ENCODE results near the gene ROBO2.

Gene ROBO2

DNA sequence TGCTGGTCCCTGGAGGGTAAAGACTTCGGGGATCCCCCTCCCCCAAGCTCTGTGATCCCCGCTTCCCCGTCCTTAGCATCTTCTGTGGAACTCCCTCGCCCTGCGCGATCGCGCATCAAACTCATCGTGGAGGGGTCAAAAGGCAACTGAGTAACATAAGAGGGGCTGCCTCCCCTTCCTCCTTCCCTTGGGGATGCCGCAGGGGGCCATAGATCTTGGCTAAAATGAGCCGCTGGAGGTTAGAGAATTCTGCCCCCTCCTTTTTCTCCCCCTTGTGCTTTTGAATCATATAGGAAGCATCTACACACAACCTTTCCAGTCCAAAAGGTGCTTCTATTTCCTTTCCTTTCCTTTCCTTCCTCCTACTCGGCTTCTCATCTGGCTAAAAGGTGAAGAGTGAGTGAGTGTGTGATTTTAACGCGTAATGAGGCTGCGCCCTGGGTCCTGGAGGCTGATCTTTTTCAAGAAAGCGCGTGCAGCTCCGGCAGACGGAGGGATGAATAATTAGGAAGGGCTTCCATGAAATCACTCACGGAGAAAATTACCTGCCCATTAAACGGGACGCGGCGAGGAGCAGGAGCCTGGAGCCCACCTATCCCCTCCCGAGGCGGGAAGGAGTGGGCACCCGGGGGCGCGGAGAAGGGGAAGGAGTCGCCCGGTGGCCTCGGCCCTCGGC is 831 bp upstream of the ROBO2 start:
- CTCF ChIA-PET: interaction anchor here (0.6 to 1.5 kb wide), 6 partner anchors 142 to 1607 kb away, joined by 3 to 16 read pairs (median 4); no protein-coding TSS in a partner anchor
- H3K4me1 ChIP-seq (ENCODE audit: control insufficient read depth, insufficient read depth, low read length): no peaks in the 10 kb centered on the region
- POLR2A ChIA-PET: no interaction called here
- peak overlapping the region; percentile 55 for H3K4me3 ChIP-seq (ENCODE audit: low read depth, low read length)
- H3K36me3 ChIP-seq (ENCODE audit: control insufficient read depth in 2 of 2, insufficient read depth in 1 of 2, low read length in 2 of 2): no peaks in the 10 kb centered on the region
- H3K27ac ChIP-seq (ENCODE audit: extremely low read depth, low read depth, low read length): peak overlapping the region; percentile 93
- H3K9me3 ChIP-seq (ENCODE audit: control insufficient read depth, insufficient read depth, low read depth, low read length): no peaks in the 10 kb centered on the region
- TF ChIP-seq, protein P1, sequence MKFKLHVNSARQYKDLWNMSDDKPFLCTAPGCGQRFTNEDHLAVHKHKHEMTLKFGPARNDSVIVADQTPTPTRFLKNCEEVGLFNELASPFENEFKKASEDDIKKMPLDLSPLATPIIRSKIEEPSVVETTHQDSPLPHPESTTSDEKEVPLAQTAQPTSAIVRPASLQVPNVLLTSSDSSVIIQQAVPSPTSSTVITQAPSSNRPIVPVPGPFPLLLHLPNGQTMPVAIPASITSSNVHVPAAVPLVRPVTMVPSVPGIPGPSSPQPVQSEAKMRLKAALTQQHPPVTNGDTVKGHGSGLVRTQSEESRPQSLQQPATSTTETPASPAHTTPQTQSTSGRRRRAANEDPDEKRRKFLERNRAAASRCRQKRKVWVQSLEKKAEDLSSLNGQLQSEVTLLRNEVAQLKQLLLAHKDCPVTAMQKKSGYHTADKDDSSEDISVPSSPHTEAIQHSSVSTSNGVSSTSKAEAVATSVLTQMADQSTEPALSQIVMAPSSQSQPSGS (tag by site-specific recombination; IDR thresholded peaks at IDR 0.05; ENCODE audit: low read depth): no peak
- no peak for TF ChIP-seq ZFHX2 (tag by site-specific recombination; conservative IDR thresholded peaks at IDR 0.05)
- no peak for TF ChIP-seq GLI2 (tag by site-specific recombination; IDR thresholded peaks at IDR 0.05; ENCODE audit: borderline replicate concordance, low read depth)
- TF ChIP-seq ZNF324 (tag by site-specific recombination; IDR thresholded peaks at IDR 0.05): no peak
- TF ChIP-seq SP3 (tag by site-specific recombination; IDR thresholded peaks at IDR 0.05): no peak
- no peak for TF ChIP-seq TCF7L2 (IDR thresholded peaks at IDR 0.05; ENCODE audit: borderline replicate concordance, low read depth, low read length)
- TF ChIP-seq ZNF596 (tag by site-specific recombination; IDR thresholded peaks at IDR 0.05): no peak
- TF ChIP-seq, protein P2, sequence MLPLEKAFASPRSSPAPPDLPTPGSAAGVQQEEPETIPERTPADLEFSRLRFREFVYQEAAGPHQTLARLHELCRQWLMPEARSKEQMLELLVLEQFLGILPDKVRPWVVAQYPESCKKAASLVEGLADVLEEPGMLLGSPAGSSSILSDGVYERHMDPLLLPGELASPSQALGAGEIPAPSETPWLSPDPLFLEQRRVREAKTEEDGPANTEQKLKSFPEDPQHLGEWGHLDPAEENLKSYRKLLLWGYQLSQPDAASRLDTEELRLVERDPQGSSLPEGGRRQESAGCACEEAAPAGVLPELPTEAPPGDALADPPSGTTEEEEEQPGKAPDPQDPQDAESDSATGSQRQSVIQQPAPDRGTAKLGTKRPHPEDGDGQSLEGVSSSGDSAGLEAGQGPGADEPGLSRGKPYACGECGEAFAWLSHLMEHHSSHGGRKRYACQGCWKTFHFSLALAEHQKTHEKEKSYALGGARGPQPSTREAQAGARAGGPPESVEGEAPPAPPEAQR (tag by site-specific recombination; IDR thresholded peaks at IDR 0.05): no peak
- no peak for TF ChIP-seq KLF8 (tag by site-specific recombination; IDR thresholded peaks at IDR 0.05)
- TF ChIP-seq SCRT2 (tag by site-specific recombination; IDR thresholded peaks at IDR 0.05): no peak
- TF ChIP-seq ZNF777 (tag by site-specific recombination; IDR thresholded peaks at IDR 0.05; ENCODE audit: borderline replicate concordance): no peak
- TF ChIP-seq ZEB2 (tag by site-specific recombination; IDR thresholded peaks at IDR 0.05): 0 out of 2 replicates have a peak, but pooled peaks have one; percentile 38
- no peak; the same call in 1 of the 2 replicates for TF ChIP-seq OSR2 (tag by site-specific recombination; IDR thresholded peaks at IDR 0.05)
- TF ChIP-seq PRDM1 (tag by site-specific recombination; IDR thresholded peaks at IDR 0.05): peak; percentile 65
- no peak for TF ChIP-seq ZNF132 (tag by site-specific recombination; IDR thresholded peaks at IDR 0.05; ENCODE audit: borderline replicate concordance)
- no peak for TF ChIP-seq ZNF239 (tag by site-specific recombination; IDR thresholded peaks at IDR 0.05)
- no peak for TF ChIP-seq ZFP37 (tag by site-specific recombination; IDR thresholded peaks at IDR 0.05)
- TF ChIP-seq, protein P3, sequence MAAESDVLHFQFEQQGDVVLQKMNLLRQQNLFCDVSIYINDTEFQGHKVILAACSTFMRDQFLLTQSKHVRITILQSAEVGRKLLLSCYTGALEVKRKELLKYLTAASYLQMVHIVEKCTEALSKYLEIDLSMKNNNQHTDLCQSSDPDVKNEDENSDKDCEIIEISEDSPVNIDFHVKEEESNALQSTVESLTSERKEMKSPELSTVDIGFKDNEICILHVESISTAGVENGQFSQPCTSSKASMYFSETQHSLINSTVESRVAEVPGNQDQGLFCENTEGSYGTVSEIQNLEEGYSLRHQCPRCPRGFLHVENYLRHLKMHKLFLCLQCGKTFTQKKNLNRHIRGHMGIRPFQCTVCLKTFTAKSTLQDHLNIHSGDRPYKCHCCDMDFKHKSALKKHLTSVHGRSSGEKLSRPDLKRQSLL (tag by site-specific recombination; IDR thresholded peaks at IDR 0.05): no peak
- no peak for TF ChIP-seq ZNF404 (tag by site-specific recombination; IDR thresholded peaks at IDR 0.05)
- TF ChIP-seq ZNF747 (tag by site-specific recombination; IDR thresholded peaks at IDR 0.05): no peak
- TF ChIP-seq, protein P4, sequence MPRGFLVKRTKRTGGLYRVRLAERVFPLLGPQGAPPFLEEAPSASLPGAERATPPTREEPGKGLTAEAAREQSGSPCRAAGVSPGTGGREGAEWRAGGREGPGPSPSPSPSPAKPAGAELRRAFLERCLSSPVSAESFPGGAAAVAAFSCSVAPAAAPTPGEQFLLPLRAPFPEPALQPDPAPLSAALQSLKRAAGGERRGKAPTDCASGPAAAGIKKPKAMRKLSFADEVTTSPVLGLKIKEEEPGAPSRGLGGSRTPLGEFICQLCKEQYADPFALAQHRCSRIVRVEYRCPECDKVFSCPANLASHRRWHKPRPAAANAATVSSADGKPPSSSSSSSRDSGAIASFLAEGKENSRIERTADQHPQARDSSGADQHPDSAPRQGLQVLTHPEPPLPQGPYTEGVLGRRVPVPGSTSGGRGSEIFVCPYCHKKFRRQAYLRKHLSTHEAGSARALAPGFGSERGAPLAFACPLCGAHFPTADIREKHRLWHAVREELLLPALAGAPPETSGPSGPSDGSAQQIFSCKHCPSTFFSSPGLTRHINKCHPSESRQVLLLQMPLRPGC (tag by site-specific recombination; IDR thresholded peaks at IDR 0.05): no peak
- no peak for TF ChIP-seq ZNF211 (tag by site-specific recombination; IDR thresholded peaks at IDR 0.05; ENCODE audit: low read depth)
- TF ChIP-seq, protein P5, sequence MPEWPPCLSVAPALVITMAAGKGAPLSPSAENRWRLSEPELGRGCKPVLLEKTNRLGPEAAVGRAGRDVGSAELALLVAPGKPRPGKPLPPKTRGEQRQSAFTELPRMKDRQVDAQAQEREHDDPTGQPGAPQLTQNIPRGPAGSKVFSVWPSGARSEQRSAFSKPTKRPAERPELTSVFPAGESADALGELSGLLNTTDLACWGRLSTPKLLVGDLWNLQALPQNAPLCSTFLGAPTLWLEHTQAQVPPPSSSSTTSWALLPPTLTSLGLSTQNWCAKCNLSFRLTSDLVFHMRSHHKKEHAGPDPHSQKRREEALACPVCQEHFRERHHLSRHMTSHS (tag by site-specific recombination; IDR thresholded peaks at IDR 0.05): no peak
- TF ChIP-seq ZNF621 (tag by site-specific recombination; IDR thresholded peaks at IDR 0.05): no peak
- TF ChIP-seq, protein P6, sequence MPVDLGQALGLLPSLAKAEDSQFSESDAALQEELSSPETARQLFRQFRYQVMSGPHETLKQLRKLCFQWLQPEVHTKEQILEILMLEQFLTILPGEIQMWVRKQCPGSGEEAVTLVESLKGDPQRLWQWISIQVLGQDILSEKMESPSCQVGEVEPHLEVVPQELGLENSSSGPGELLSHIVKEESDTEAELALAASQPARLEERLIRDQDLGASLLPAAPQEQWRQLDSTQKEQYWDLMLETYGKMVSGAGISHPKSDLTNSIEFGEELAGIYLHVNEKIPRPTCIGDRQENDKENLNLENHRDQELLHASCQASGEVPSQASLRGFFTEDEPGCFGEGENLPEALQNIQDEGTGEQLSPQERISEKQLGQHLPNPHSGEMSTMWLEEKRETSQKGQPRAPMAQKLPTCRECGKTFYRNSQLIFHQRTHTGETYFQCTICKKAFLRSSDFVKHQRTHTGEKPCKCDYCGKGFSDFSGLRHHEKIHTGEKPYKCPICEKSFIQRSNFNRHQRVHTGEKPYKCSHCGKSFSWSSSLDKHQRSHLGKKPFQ (tag by site-specific recombination; IDR thresholded peaks at IDR 0.05): no peak
- no peak for TF ChIP-seq EGR2 (tag by site-specific recombination; IDR thresholded peaks at IDR 0.05; ENCODE audit: low read depth)
- TF ChIP-seq, protein P7, sequence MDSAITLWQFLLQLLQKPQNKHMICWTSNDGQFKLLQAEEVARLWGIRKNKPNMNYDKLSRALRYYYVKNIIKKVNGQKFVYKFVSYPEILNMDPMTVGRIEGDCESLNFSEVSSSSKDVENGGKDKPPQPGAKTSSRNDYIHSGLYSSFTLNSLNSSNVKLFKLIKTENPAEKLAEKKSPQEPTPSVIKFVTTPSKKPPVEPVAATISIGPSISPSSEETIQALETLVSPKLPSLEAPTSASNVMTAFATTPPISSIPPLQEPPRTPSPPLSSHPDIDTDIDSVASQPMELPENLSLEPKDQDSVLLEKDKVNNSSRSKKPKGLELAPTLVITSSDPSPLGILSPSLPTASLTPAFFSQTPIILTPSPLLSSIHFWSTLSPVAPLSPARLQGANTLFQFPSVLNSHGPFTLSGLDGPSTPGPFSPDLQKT (IDR thresholded peaks at IDR 0.05; ENCODE audit: borderline replicate concordance, low read depth, low read length): no peak
- TF ChIP-seq ZNF341 (tag by site-specific recombination; IDR thresholded peaks at IDR 0.05; ENCODE audit: low read depth): no peak
- peak; percentile 37; the same call in 1 of the 2 replicates for TF ChIP-seq FEZF1 (tag by site-specific recombination; IDR thresholded peaks at IDR 0.05)
- TF ChIP-seq ZNF146 (tag by site-specific recombination; IDR thresholded peaks at IDR 0.05): no peak

Data from HEK293 (cell line).